MCF 10A (cell line): Measurements from ENCODE around the gene ZNF222. TPM values are rescaled to one million over a fixed set of nuclear protein-coding genes. Genes with fewer than 3 reads are reported as not detected.

Experiments used
- BruUV-seq: library from RNA; stranded (reverse); fragments of 400-500 nt; replicated peaks from 2 replicates; lab custom pipeline; 2021; lab: Mats Ljungman, UMichigan
- CTCF ChIA-PET: fragments of 300-600 bp; sonication (Branson Sonifier 250); formaldehyde crosslinking; extraction: SDS; loops from one replicate; lab custom pipeline; 2021; ENCODE audit warnings: antibody characterized with exemption, inconsistent platforms; lab: Yijun Ruan, JAX
- POLR2A ChIA-PET: fragments of 300-600, 350-650 bp; sonication (Branson Sonifier 250); formaldehyde crosslinking; extraction: SDS; loops from one replicate; lab custom pipeline; 2020; ENCODE audit warnings: antibody characterized with exemption, inconsistent platforms; lab: Yijun Ruan, JAX
- DNase-seq: peaks from one replicate; pipeline ENCODE4 v3.0.0-alpha.2; 2018; ENCODE audit not compliant: unreplicated experiment
- H3K27ac Mint-ChIP-seq: one replicate; pipeline ENCODE4 v1.8.0; 2022; ENCODE audit warnings: mild to moderate bottlenecking, low read depth, mixed read lengths; ENCODE audit not compliant: unreplicated experiment
- H3K27me3 Mint-ChIP-seq: one replicate; pipeline ENCODE4 v1.8.0; 2022; ENCODE audit warnings: mixed read lengths; ENCODE audit not compliant: insufficient read depth, unreplicated experiment
- H3K36me3 Mint-ChIP-seq: one replicate; pipeline ENCODE4 v1.8.0; 2022; ENCODE audit warnings: mild to moderate bottlenecking, moderate library complexity, mixed read lengths; ENCODE audit not compliant: insufficient read depth, unreplicated experiment
- H3K4me1 Mint-ChIP-seq: one replicate; pipeline ENCODE4 v1.8.0; 2022; ENCODE audit warnings: mixed read lengths; ENCODE audit not compliant: insufficient read depth, unreplicated experiment
- H3K4me3 Mint-ChIP-seq: one replicate; pipeline ENCODE4 v1.8.0; 2022; ENCODE audit warnings: mild to moderate bottlenecking, moderate library complexity, mixed read lengths; ENCODE audit not compliant: unreplicated experiment
- H3K9me3 Mint-ChIP-seq: one replicate; pipeline ENCODE4 v1.8.0; 2022; ENCODE audit warnings: mixed read lengths; ENCODE audit not compliant: unreplicated experiment
- CTCF ChIP-seq: fragments of 200-600 bp; IDR thresholded peaks from one replicate; pipeline ENCODE4 v1.8.0; 2022; ENCODE audit warnings: antibody characterized with exemption, mild to moderate bottlenecking; ENCODE audit not compliant: unreplicated experiment
- intact Hi-C: fragments of 100-400 bp; cut with micrococcal nuclease; formaldehyde crosslinking; loops from 2 replicates; pipeline ENCODE4 v1.14.1; 2022
- total RNA-seq: library from RNA; stranded (reverse); gene quantifications from 2 replicates; pipeline ENCODE4 v1.2.3, GENCODE V29; 2022

Gene ZNF222
- total RNA-seq, 1 experiment from 2014 or later, result 3.3 TPM

GRCh38 chr19:44042147-44042546 is 17.0 kb downstream of the ZNF222 start:
- intact Hi-C loops, result no loop called here
- Mint-ChIP-seq H3K4me1 (no peaks in the 10 kb centered on the region), H3K27me3 (no peaks in the 10 kb centered on the region), H3K4me3 (no peak overlapping the region), H3K36me3 (no peaks in the 10 kb centered on the region), H3K27ac (no peak overlapping the region), H3K9me3 (peaks cover 27% of the 10 kb centered on the region)
- BruUV-seq, result no TSS peak
- ChIA-PET POLR2A (no interaction called here), CTCF (no interaction called here)
- no peak for TF ChIP-seq CTCF
- no peak for DNase-seq

DNA sequence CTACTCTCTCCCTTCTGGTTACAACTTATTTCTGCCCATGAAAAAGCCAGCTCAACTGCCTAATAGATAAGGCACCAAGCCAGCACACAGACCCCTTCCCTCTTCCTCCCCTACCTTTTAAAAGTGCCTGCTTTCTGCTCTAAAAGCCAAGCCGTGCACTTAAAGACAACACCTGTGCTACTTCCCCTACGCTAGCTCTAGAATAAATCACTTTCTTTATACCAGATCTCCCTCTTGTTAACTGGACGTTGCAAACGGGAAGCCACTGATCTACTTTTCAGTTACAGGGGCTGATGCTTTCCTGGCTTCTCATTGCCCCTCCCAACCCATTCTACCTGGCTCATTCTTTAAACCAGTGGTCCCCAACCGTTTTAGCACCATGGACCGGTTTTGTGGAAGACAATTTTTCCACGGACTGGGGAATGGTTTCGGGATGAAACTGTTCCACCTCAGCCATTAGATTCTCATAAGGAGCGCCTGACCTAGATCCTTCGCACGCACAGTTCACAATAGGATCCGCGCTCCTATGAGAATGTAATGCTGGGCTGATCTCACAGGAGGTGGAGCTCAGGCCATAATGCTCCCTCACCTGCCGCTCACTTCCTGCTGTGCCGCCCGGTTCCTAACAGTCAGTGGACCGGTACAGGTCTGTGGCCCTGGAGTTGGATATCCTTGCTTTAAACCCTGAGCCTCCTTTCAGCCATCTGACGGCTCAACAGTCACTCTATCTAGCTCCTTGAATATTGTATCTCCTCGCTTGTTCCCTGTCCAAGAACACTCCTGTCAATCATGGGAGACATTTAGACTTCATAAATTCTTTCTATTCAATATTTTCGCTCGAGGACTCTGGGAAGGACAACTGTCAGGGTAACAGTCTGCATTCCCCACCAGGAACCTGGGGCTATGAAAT is 25.8 kb downstream of the ZNF222 start:
- no TSS peak for BruUV-seq
- no peak for DNase-seq
- H3K4me1 Mint-ChIP-seq, result no peaks in the 10 kb centered on the region
- POLR2A ChIA-PET, result interaction anchor here (0.5 to 1.7 kb wide), 9 partner anchors 10 to 459 kb away, joined by 3 to 5 read pairs (median 3); partner anchors contain the start of genes ZNF230 and ZNF45
- CTCF ChIA-PET, result interaction anchor here (0.6 kb wide), 3 partner anchors 348 to 1586 kb away, joined by 3 to 7 read pairs (median 4); no protein-coding TSS in a partner anchor
- H3K4me3 Mint-ChIP-seq, result peak overlapping the region; percentile 83
- intact Hi-C loops, result no loop called here
- H3K27me3 Mint-ChIP-seq, result no peaks in the 10 kb centered on the region
- no peak for TF ChIP-seq CTCF
- peaks cover 5% of the 10 kb centered on the region for H3K36me3 Mint-ChIP-seq
- H3K27ac Mint-ChIP-seq, result peak overlapping the region; percentile 76
- peaks cover 36% of the 10 kb centered on the region for H3K9me3 Mint-ChIP-seq

GRCh38 chr19:44051650-44052402 is 26.6 kb downstream of the ZNF222 start, which contains the start of gene ZNF223:
Gene ZNF223, plus strand, starts transcription at chr19:44052036. Its CDS starts 3,141 bp downstream, at chr19:44055177.
- Mint-ChIP-seq H3K27me3 (no peaks in the 10 kb centered on the region), H3K36me3 (peaks cover 5% of the 10 kb centered on the region), H3K9me3 (peaks cover 36% of the 10 kb centered on the region), H3K4me1 (no peaks in the 10 kb centered on the region), H3K27ac (peak within 1 kb of the TSS; percentile 76), H3K4me3 (peak within 1 kb of the TSS; percentile 83)
- intact Hi-C loops, result no loop called here
- peak; percentile 71 for DNase-seq
- POLR2A ChIA-PET, result interaction anchor here (0.6 to 1.7 kb wide), 8 partner anchors 9 to 116 kb away, joined by 3 to 5 read pairs (median 3); partner anchors contain the start of genes ZNF224, ZNF230 and ZNF45
- CTCF ChIA-PET, result no interaction called here
- BruUV-seq, result no TSS peak
- no peak for TF ChIP-seq CTCF

DNA sequence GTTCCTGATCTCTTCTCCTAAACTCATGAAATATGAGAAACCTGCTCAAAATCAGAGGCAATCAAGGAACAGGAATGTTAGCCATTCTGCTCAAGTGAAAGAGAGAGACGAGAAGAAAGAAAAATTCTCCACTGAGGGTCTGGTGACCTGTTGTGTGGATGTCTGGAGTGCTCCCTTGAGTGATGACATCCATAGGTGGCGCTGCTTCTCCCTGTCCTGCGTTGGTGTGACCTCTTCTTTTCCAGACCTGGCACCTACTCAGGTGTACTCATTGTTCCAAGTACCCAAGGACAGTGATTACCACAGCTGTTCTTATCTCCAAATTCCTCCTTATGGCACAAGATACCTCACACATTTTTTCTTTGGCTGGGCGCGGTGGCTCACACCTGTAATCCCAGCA is 30.7 kb downstream of the ZNF222 start:
- TF ChIP-seq CTCF, result no peak
- DNase-seq, result no peak
- intact Hi-C loops, result no loop called here
- Mint-ChIP-seq H3K36me3 (peaks cover 5% of the 10 kb centered on the region), H3K27ac (no peak overlapping the region), H3K4me3 (no peak overlapping the region), H3K27me3 (no peaks in the 10 kb centered on the region), H3K4me1 (no peaks in the 10 kb centered on the region), H3K9me3 (peaks cover 38% of the 10 kb centered on the region)
- no TSS peak for BruUV-seq
- ChIA-PET POLR2A (no interaction called here), CTCF (no interaction called here)
